ENCODE data around the gene TRAF3IP1. TPM values are rescaled to one million over a fixed set of nuclear protein-coding genes. Genes with fewer than 3 reads are reported as not detected.
"Not testable (repeated sequence)": the region's sequence is repeated elsewhere in the genome, so short reads cannot be mapped to it uniquely, and the experiment has no call there.

Gene TRAF3IP1
- total and polyA plus RNA-seq, 11 donors: 3.8 to 20.3 (median 12.4) TPM

DNA sequence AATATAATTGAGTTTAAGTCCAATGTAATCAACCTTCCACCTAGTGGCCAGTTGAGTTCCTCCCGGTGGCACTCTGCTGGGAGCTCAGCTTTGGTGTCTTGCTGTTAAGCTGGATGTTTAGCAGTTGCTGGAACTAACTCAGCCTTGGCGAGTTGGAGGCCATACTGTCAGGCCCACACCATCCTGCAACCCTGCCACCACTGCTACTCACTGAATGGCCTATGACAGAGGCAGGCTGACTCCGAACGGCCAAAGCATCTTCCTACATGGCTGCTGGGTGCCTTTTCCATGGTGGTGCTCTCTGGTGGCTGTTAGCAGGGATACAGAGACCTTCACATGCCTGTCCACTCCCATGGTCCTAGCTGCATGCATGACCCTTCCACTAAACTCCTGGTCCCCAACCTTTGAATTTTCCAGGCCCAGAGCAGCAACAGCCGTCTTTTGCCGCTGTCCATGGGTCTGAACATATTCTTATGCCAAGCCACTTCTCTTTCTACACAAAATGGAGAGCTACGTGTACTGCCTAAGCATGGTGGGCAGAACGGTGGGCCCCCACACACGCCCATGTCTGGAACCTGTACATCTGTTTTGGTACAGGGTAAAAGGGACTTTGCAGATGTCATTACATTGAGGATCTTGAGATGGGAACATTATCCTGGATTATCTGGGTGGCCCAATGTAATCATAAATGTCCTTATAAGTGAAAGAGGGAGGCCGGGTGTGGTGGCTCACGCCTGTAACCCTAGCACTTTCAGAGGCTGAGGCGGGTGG, 15.0 kb upstream of the TRAF3IP1 start:
- intact Hi-C loops (cut with DNase I): no loop called here
- Histone ChIP-seq H3K4me1 (no peaks in the 10 kb centered on the region), H3K27ac (no peak overlapping the region), H3K27me3 (no peaks in the 10 kb centered on the region), H3K9me3 (no peaks in the 10 kb centered on the region), H3K36me3 (no peaks in the 10 kb centered on the region), H3K4me3 (no peak overlapping the region)
- TF ChIP-seq, protein P1, sequence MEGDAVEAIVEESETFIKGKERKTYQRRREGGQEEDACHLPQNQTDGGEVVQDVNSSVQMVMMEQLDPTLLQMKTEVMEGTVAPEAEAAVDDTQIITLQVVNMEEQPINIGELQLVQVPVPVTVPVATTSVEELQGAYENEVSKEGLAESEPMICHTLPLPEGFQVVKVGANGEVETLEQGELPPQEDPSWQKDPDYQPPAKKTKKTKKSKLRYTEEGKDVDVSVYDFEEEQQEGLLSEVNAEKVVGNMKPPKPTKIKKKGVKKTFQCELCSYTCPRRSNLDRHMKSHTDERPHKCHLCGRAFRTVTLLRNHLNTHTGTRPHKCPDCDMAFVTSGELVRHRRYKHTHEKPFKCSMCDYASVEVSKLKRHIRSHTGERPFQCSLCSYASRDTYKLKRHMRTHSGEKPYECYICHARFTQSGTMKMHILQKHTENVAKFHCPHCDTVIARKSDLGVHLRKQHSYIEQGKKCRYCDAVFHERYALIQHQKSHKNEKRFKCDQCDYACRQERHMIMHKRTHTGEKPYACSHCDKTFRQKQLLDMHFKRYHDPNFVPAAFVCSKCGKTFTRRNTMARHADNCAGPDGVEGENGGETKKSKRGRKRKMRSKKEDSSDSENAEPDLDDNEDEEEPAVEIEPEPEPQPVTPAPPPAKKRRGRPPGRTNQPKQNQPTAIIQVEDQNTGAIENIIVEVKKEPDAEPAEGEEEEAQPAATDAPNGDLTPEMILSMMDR (IDR thresholded peaks at IDR 0.05): peak in 5 of 12 donors; percentile 9 to 33 (median 23)
- TF ChIP-seq POLR2A (IDR thresholded peaks at IDR 0.05): no peak
- 86 to 88% (median 87%) methylated on average over 11 to 12 of the region's 12 CpGs for WGBS, 4 donors
- ATAC-seq (no peak), DNase-seq (no peak)

DNA sequence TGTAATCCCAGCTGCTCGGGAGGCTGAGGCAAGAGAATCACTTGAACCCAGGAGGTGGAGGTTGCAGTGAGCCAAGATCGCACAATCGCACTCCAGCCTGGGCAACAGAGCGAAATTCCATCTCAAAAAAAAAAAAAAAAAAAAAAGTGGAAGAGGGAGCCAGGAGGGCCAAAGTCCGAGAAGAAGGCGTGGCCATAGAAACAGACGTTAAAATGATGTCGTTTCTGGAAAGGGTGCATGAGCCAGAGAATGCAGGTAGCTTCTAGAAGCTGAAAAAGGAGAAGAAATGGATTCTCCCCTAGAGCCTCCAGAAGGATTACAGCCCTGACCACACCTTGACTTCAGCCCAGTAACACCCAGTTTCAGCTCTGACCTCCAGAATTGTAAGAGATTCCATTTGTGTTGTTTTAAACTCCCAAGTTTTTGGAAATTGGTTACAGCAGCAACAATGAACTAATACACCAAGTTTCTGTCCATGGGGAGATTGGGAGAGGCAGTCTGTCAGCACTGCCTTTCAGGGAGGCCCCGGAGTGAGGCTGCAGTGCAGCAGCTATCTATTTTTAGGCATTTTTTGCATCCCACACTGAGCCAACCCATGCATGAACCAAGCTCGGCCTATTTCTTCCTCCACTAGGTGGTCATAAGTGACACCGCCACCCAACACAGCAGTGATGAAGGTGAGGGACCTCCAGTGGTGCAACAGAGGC, 14.2 kb upstream of the TRAF3IP1 start:
- H3K27me3 ChIP-seq: no peaks in the 10 kb centered on the region
- WGBS, 4 donors: 76 to 82% (median 81%) methylated on average over 11 of the region's 11 CpGs
- TF ChIP-seq, protein P1 (IDR thresholded peaks at IDR 0.05): no peak
- no peak for TF ChIP-seq POLR2A (IDR thresholded peaks at IDR 0.05)
- no peak overlapping the region for H3K4me3 ChIP-seq
- DNase-seq (no peak), ATAC-seq (peak in 1 of 4 donors; percentile 17)
- H3K36me3 ChIP-seq: no peaks in the 10 kb centered on the region
- H3K9me3 ChIP-seq: no peaks in the 10 kb centered on the region
- intact Hi-C loops (cut with DNase I): no loop called here
- H3K4me1 ChIP-seq: no peaks in the 10 kb centered on the region
- no peak overlapping the region for H3K27ac ChIP-seq

DNA sequence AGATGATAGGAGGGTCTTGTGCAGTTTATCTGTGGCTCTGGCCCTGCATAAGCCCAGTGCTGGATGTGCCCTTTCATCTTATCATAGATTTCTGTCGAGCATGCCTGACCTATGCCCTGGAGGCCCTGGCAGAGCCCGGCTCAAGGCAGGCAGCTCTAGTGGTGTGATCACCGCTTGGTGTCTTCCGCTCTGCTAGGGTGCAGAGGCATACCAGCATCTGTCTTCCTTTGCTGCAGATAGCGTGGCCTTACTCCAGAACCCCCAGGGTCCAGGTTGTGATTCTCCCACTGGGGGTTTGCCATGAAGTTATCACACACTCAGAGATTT, 13.7 kb upstream of the TRAF3IP1 start:
- ATAC-seq (no peak), DNase-seq (no peak)
- H3K27ac ChIP-seq: no peak overlapping the region
- intact Hi-C loops (cut with DNase I): no loop called here
- no peak overlapping the region for H3K4me3 ChIP-seq
- no peaks in the 10 kb centered on the region for H3K27me3 ChIP-seq
- H3K4me1 ChIP-seq: no peaks in the 10 kb centered on the region
- no peaks in the 10 kb centered on the region for H3K36me3 ChIP-seq
- 74 to 84% (median 80%) methylated on average over 5 of the region's 5 CpGs for WGBS, 4 donors
- H3K9me3 ChIP-seq: no peaks in the 10 kb centered on the region
- no peak for TF ChIP-seq POLR2A (IDR thresholded peaks at IDR 0.05)
- TF ChIP-seq, protein P1 (IDR thresholded peaks at IDR 0.05): no peak

DNA sequence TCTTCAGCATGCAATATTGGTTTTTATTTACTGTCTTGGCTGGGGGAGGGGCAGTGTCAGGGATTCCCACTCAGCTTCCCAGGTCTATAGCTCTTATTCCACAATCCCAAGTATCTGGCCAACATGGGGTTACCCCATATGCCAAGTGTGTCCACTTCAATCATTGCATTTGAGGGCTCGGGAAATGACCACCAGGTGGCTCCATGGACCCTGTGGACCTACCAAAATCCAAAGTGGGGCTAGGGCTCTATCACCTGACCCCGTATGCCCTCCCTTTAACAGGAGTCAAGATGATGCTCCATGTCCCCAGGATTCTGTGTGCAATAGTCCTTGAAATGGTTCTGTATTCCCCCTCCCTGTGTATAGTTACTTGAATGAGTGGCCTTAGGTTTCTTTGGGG, 12.1 kb upstream of the TRAF3IP1 start:
- TF ChIP-seq, protein P1 (IDR thresholded peaks at IDR 0.05): peak in 7 of 12 donors; percentile 8 to 33 (median 21)
- TF ChIP-seq POLR2A (IDR thresholded peaks at IDR 0.05): no peak
- Histone ChIP-seq H3K27me3 (no peaks in the 10 kb centered on the region), H3K36me3 (no peaks in the 10 kb centered on the region), H3K9me3 (no peaks in the 10 kb centered on the region), H3K4me1 (no peaks in the 10 kb centered on the region), H3K27ac (no peak overlapping the region), H3K4me3 (no peak overlapping the region)
- no peak for DNase-seq
- intact Hi-C loops (cut with DNase I): no loop called here
- ATAC-seq: no peak
- 60 to 75% (median 65%) methylated on average over 2 of the region's 2 CpGs for WGBS, 4 donors

DNA sequence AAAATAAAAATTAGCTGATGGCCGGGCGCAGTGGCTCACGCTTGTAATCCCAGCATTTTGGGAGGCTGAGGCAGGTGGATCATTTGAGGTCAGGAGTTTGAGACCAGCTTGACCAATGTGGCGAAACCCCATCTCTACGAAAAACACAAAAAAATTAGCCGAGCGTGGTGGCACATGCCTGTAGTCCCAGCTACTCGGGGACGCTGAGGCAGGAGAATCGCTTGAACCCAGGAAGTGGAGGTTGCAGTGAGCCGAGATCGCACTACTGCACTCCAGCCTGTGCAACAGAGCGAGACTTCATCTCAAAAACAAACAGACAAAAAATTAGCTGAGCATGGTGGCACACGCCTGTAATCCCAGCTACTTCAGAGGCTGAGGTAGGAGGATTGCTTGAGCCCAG, 9.6 kb upstream of the TRAF3IP1 start:
- H3K4me1 ChIP-seq; H3K4me3 ChIP-seq; H3K9me3 ChIP-seq; H3K27me3 ChIP-seq; ATAC-seq; intact Hi-C loops (cut with DNase I); H3K36me3 ChIP-seq; DNase-seq; H3K27ac ChIP-seq: not testable (repeated sequence)
- 87 to 90% (median 88%) methylated on average over 14 of the region's 14 CpGs for WGBS, 4 donors
